Heart left ventricle (tissue), 16 donors: Measurements from ENCODE around the gene RSU1. TPM values are rescaled to one million over a fixed set of nuclear protein-coding genes. Genes with fewer than 3 reads are reported as not detected.

Experiments
- ATAC-seq, 4 donors: fragments of 200-7000 bp; cut with Tn5 transposase; one replicate each; pipeline ENCODE4 v1.9.1; 2020 to 2022; ENCODE audit warnings: moderate library complexity in 4 of 4, mild to moderate bottlenecking in 3 of 4, moderate number of reproducible peaks in 1 of 4
- DNase-seq, 5 donors: peaks; one replicate each; pipeline ENCODE4 v3.0.0-alpha.2; 2020
- H3K27ac ChIP-seq, 12 donors: fragments of 200-600 bp; sonication (generic) in 4 of 12; one replicate each; pipeline versions ENCODE4 v1.5.0 to v1.8.0; 2016 to 2022; ENCODE audit warnings: mild to moderate bottlenecking in 2 of 12
- H3K27me3 ChIP-seq, 9 donors: fragments of 200-600 bp; sonication (generic) in 2 of 9; one replicate each; pipeline versions ENCODE4 v1.5.1 to v1.8.0; 2016 to 2022; ENCODE audit warnings: mild to moderate bottlenecking in 3 of 9
- H3K36me3 ChIP-seq, 9 donors: fragments of 200-600 bp; sonication (generic) in 2 of 9; one replicate each; pipeline versions ENCODE4 v1.5.0 to v1.8.0; 2018 to 2022; ENCODE audit warnings: mild to moderate bottlenecking in 2 of 9
- H3K4me1 ChIP-seq, 12 donors: fragments of 200-600 bp; sonication (generic) in 4 of 12; one replicate each; pipeline versions ENCODE4 v1.5.0 to v1.8.0; 2016 to 2022; ENCODE audit warnings: mild to moderate bottlenecking in 3 of 12
- H3K4me3 ChIP-seq, 12 donors: fragments of 200-600 bp; sonication (generic) in 4 of 12; one replicate each; pipeline versions ENCODE4 v1.5.0 to v1.8.0; 2017 to 2022; ENCODE audit warnings: mild to moderate bottlenecking in 9 of 12, moderate library complexity in 4 of 12
- H3K9me3 ChIP-seq, 12 donors: fragments of 200-600 bp; sonication (generic) in 4 of 12; one replicate each; pipeline versions ENCODE4 v1.5.0 to v1.8.0; 2016 to 2022; ENCODE audit warnings: mild to moderate bottlenecking in 1 of 12
- CTCF ChIP-seq, 12 donors: fragments of 200-600 bp; sonication (generic) in 4 of 12; IDR thresholded peaks; one replicate each; pipeline versions ENCODE4 v1.5.0 to v1.8.0; 2018 to 2022; ENCODE audit warnings: antibody characterized with exemption in 12 of 12, mild to moderate bottlenecking in 5 of 12
- POLR2A ChIP-seq, 2 donors: fragments of 450-650 bp; IDR thresholded peaks; one replicate each; pipeline ENCODE4 v1.6.1; 2017; ENCODE audit warnings: antibody characterized with exemption in 2 of 2, mild to moderate bottlenecking in 2 of 2, moderate library complexity in 2 of 2
- WGBS, 4 donors: extraction: QIAGEN DNeasy Blood & Tissue Kit in 2 of 4; methylation state at CpG; one replicate each; pipeline versions ENCODE4 v1.1.5 to v1.1.7; 2013 to 2018; 5-methylcytosine and 5-hydroxymethylcytosine counted together
- intact Hi-C, 10 donors: fragments of 100-400 bp; cut with DNase I; formaldehyde crosslinking; loops; one replicate each; pipeline versions ENCODE4 v1.11.1 to v1.14.2; 2022
- polyA plus RNA-seq, 2 donors: library from polyadenylated mRNA; stranded (reverse); fragments of 200-250 nt; gene quantifications; one replicate each; pipeline ENCODE4 v1.2.3, GENCODE V29; 2013
- total RNA-seq, 9 donors: library from RNA; depleted of rRNA in 2 of 9; stranded (reverse); fragments of >200 nt in 2 of 9; fragmentation: NEBNext Ultra II Directional in 3 of 9; extraction: Animal tissue kit (Norgen Biotek cat#: 25700) in 3 of 9; gene quantifications; one replicate each; pipeline versions ENCODE4 v1.1.0 to v1.2.4, GENCODE V29; 2016 to 2023
- donor health status: ischemic (EF 13 %, LVEDD 7.1; RV severe dilation, severe dysfunction).
- donor health status: healthy with polysubstance abuse.
- donor health status: DM: no; HTN: yes; CAD: no.
- donor health status: DM: no; HTN: no; CAD: no.
- donor health status: ischemic (EF 25% LVEDD 6.9; RV normal size, moderate dysfunction).
- donor health status: ischemic (EF 25% LVEDD 5.7; RV mildly dilated, moderate dysfunction).
- donor health status: healthy.
- donor health status: DM: yes; HTN: yes; CAD: no.
- donor health status: ischemic (EF 35%, LVEDD 5.7; RV mildly dilated, moderate dysfunction).
- donor health status: nonischemic (EF 11% LVEDD 7.7; RV severe dilation, severe dysfunction).
- donor health status: DM: yes; HTN: yes; CAD: no.
- donor health status: PGD.
- donor health status: ischemic (EF 29% LVEDD 5.4; RV normal size, mild dysfunction).
- donor health status: nonischemic (EF 23%, LVEDD 6.1; RV moderate dilation, normal function).

RSU1 gene
- total and polyA plus RNA-seq, 11 donors, result 29.6 to 84.1 (median 53.0) TPM

- Histone ChIP-seq H3K4me3 (no peak overlapping the region), H3K4me1 (peaks cover 0 to 9% (median 0%) of the 10 kb centered on the region in 12 donors), H3K36me3 (no peaks in the 10 kb centered on the region), H3K27ac (no peak overlapping the region), H3K9me3 (no peaks in the 10 kb centered on the region), H3K27me3 (peaks cover 0 to 3% (median 0%) of the 10 kb centered on the region in 9 donors)
- WGBS, 4 donors, result 58 to 68% (median 64%) methylated on average over 7 of the region's 7 CpGs
- no peak for DNase-seq
- intact Hi-C loops, result no loop called here
- TF ChIP-seq POLR2A (IDR thresholded peaks at IDR 0.05), result no peak
- TF ChIP-seq CTCF (IDR thresholded peaks at IDR 0.05), result no peak
- ATAC-seq, result no peak
Measured at GRCh38 chr10:16566202-16566805, 250.9 kb downstream of the RSU1 start.

- H3K27ac ChIP-seq, result no peak overlapping the region
- H3K4me3 ChIP-seq, result no peak overlapping the region
- TF ChIP-seq POLR2A (IDR thresholded peaks at IDR 0.05) (no peak), CTCF (IDR thresholded peaks at IDR 0.05) (no peak)
- peaks cover 0 to 9% (median 0%) of the 10 kb centered on the region in 12 donors for H3K4me1 ChIP-seq
- WGBS, 4 donors, result 38 to 53% (median 41%) methylated on average over 3 of the region's 3 CpGs
- H3K36me3 ChIP-seq, result no peaks in the 10 kb centered on the region
- no peaks in the 10 kb centered on the region for H3K9me3 ChIP-seq
- ATAC-seq (no peak), DNase-seq (no peak)
- intact Hi-C loops, result no loop called here
- H3K27me3 ChIP-seq, result peaks cover 0 to 3% (median 0%) of the 10 kb centered on the region in 9 donors
Measured at GRCh38 chr10:16565604-16566003, 251.6 kb downstream of the RSU1 start.

GRCh38 chr10:16562891-16563290, 254.3 kb downstream of the RSU1 start:
- DNase-seq, result no peak

More at GRCh38 chr10:16562891-16563290, 254.3 kb downstream of the RSU1 start:
- Histone ChIP-seq H3K27ac (no peak overlapping the region), H3K36me3 (no peaks in the 10 kb centered on the region), H3K4me3 (no peak overlapping the region), H3K27me3 (peaks cover 0 to 3% (median 0%) of the 10 kb centered on the region in 9 donors), H3K4me1 (peaks cover 0 to 9% (median 0%) of the 10 kb centered on the region in 12 donors), H3K9me3 (peaks cover 0 to 11% (median 0%) of the 10 kb centered on the region in 12 donors)
- WGBS, 4 donors, result 76 to 87% (median 87%) methylated on average over 6 of the region's 6 CpGs
- no peak for ATAC-seq
- intact Hi-C loops, result no loop called here
- TF ChIP-seq CTCF (IDR thresholded peaks at IDR 0.05) (no peak), POLR2A (IDR thresholded peaks at IDR 0.05) (no peak)
